ENCODE data around the gene CACNB3. TPM values are rescaled to one million over a fixed set of nuclear protein-coding genes. Genes with fewer than 3 reads are reported as not detected.
"Not testable (repeated sequence)": the region's sequence is repeated elsewhere in the genome, so short reads cannot be mapped to it uniquely, and the experiment has no call there.

The CACNB3 gene
- total and polyA plus RNA-seq, 11 donors, result 3.2 to 11.2 (median 5.3) TPM

GRCh38 chr12:48857278-48857994 is 39.1 kb downstream of the CACNB3 start:
- peaks cover 0 to 9% (median 6%) of the 10 kb centered on the region in 12 donors for H3K4me1 ChIP-seq
- intact Hi-C loops (cut with DNase I), result loop anchor here in 3 of 10 donors (10.0 kb wide), 2 partner anchors 77 to 127 kb away; no protein-coding TSS in a partner anchor
- no peak for TF ChIP-seq CTCF (IDR thresholded peaks at IDR 0.05)
- no peak for TF ChIP-seq POLR2A (IDR thresholded peaks at IDR 0.05)
- no peaks in the 10 kb centered on the region for H3K27me3 ChIP-seq
- H3K27ac ChIP-seq, result no peak overlapping the region
- DNase-seq, result no peak
- no peaks in the 10 kb centered on the region for H3K9me3 ChIP-seq
- WGBS, 4 donors, result 78 to 83% (median 81%) methylated on average over 13 of the region's 13 CpGs
- peaks cover 0 to 3% (median 0%) of the 10 kb centered on the region in 9 donors for H3K36me3 ChIP-seq
- no peak overlapping the region for H3K4me3 ChIP-seq
- ATAC-seq, result no peak

GRCh38 chr12:48858043-48858442 is 39.7 kb downstream of the CACNB3 start:
- Histone ChIP-seq H3K27me3 (no peaks in the 10 kb centered on the region), H3K9me3 (no peaks in the 10 kb centered on the region), H3K4me3 (no peak overlapping the region), H3K36me3 (peaks cover 0 to 3% (median 0%) of the 10 kb centered on the region in 9 donors), H3K4me1 (peaks cover 0 to 3% (median under 1%) of the 10 kb centered on the region in 12 donors), H3K27ac (no peak overlapping the region)
- intact Hi-C loops (cut with DNase I), result loop anchor here in 3 of 10 donors (10.0 kb wide), 2 partner anchors 77 to 127 kb away; no protein-coding TSS in a partner anchor
- ATAC-seq, result no peak
- TF ChIP-seq POLR2A (IDR thresholded peaks at IDR 0.05) (no peak), CTCF (IDR thresholded peaks at IDR 0.05) (no peak)
- DNase-seq, result no peak
- 81 to 85% (median 82%) methylated on average over 8 of the region's 8 CpGs for WGBS, 4 donors

- no peak for TF ChIP-seq CTCF (IDR thresholded peaks at IDR 0.05)
- no peak for TF ChIP-seq POLR2A (IDR thresholded peaks at IDR 0.05)
- intact Hi-C loops (cut with DNase I), result loop anchor here in 3 of 10 donors (10.0 kb wide), 2 partner anchors 75 to 125 kb away; no protein-coding TSS in a partner anchor
- 92 to 97% (median 96%) methylated on average over 5 of the region's 5 CpGs for WGBS, 4 donors
- H3K4me3 ChIP-seq, result no peak overlapping the region
- ATAC-seq (no peak), DNase-seq (no peak)
- no peaks in the 10 kb centered on the region for H3K9me3 ChIP-seq
- H3K4me1 ChIP-seq, result no peaks in the 10 kb centered on the region
- H3K36me3 ChIP-seq, result peaks cover 0 to 3% (median 0%) of the 10 kb centered on the region in 9 donors
- peaks cover 0 to 3% (median 0%) of the 10 kb centered on the region in 9 donors for H3K27me3 ChIP-seq
- no peak overlapping the region for H3K27ac ChIP-seq
Observed at GRCh38 chr12:48859607-48860006, 41.3 kb downstream of the CACNB3 start.

GRCh38 chr12:48860236-48860635 is 41.9 kb downstream of the CACNB3 start:
- H3K9me3 ChIP-seq; H3K27me3 ChIP-seq; H3K36me3 ChIP-seq; DNase-seq; H3K4me3 ChIP-seq; ATAC-seq; H3K4me1 ChIP-seq; intact Hi-C loops (cut with DNase I); H3K27ac ChIP-seq: not testable (repeated sequence)
- WGBS, 4 donors, result 75 to 92% (median 89%) methylated on average over 5 of the region's 5 CpGs

Data from heart left ventricle (tissue), 16 donors.